Measurements from ENCODE around the gene PREX1. TPM values are rescaled to one million over a fixed set of nuclear protein-coding genes. Genes with fewer than 3 reads are reported as not detected.

Gene PREX1
- total and polyA plus RNA-seq, 2 experiments from 2014 or later, result 2.4 to 10.3 TPM

GRCh38 chr20:48709058-48709691 lies 118.6 kb downstream of the PREX1 start:
- Mint-ChIP-seq H3K4me1 (no peaks in the 10 kb centered on the region; the same call in 2 of the 3 replicates), H3K27ac (peak overlapping the region; percentile 19; the same call in 1 of the 2 replicates), H3K36me3 (ENCODE audit: low read depth) (no peaks in the 10 kb centered on the region; the same call in 2 of the 3 replicates), H3K27me3 (ENCODE audit: insufficient read depth, low read depth, poor library complexity) (peaks cover 5% of the 10 kb centered on the region), H3K9me3 (no peaks in the 10 kb centered on the region), H3K4me3 (no peak overlapping the region)
- no peaks in the 10 kb centered on the region for H3K79me2 ChIP-seq (replicated peaks; ENCODE audit: insufficient read depth)
- H2AFZ ChIP-seq, result no peak overlapping the region
- TF ChIP-seq EZH2phosphoT487 (IDR thresholded peaks at IDR 0.05; ENCODE audit: unreplicated experiment), result no peak
- no peak for TF ChIP-seq POLR2AphosphoS5 (IDR thresholded peaks at IDR 0.05; ENCODE audit: low read depth)
- no peak for TF ChIP-seq CREB1 (CRISPR knock-in tag; IDR thresholded peaks at IDR 0.05; ENCODE audit: low read depth)
- no peak for TF ChIP-seq ZNF114 (CRISPR knock-in tag; IDR thresholded peaks at IDR 0.05)
- TF ChIP-seq STAT1 (IDR thresholded peaks at IDR 0.05; ENCODE audit: unreplicated experiment), result no peak
- TF ChIP-seq ZNF331 (CRISPR knock-in tag; IDR thresholded peaks at IDR 0.05; ENCODE audit: low read depth), result no peak
- no peak for TF ChIP-seq CTCF (conservative IDR thresholded peaks at IDR 0.05; ENCODE audit: low read depth in 2 of 2)
- TF ChIP-seq, protein P1, sequence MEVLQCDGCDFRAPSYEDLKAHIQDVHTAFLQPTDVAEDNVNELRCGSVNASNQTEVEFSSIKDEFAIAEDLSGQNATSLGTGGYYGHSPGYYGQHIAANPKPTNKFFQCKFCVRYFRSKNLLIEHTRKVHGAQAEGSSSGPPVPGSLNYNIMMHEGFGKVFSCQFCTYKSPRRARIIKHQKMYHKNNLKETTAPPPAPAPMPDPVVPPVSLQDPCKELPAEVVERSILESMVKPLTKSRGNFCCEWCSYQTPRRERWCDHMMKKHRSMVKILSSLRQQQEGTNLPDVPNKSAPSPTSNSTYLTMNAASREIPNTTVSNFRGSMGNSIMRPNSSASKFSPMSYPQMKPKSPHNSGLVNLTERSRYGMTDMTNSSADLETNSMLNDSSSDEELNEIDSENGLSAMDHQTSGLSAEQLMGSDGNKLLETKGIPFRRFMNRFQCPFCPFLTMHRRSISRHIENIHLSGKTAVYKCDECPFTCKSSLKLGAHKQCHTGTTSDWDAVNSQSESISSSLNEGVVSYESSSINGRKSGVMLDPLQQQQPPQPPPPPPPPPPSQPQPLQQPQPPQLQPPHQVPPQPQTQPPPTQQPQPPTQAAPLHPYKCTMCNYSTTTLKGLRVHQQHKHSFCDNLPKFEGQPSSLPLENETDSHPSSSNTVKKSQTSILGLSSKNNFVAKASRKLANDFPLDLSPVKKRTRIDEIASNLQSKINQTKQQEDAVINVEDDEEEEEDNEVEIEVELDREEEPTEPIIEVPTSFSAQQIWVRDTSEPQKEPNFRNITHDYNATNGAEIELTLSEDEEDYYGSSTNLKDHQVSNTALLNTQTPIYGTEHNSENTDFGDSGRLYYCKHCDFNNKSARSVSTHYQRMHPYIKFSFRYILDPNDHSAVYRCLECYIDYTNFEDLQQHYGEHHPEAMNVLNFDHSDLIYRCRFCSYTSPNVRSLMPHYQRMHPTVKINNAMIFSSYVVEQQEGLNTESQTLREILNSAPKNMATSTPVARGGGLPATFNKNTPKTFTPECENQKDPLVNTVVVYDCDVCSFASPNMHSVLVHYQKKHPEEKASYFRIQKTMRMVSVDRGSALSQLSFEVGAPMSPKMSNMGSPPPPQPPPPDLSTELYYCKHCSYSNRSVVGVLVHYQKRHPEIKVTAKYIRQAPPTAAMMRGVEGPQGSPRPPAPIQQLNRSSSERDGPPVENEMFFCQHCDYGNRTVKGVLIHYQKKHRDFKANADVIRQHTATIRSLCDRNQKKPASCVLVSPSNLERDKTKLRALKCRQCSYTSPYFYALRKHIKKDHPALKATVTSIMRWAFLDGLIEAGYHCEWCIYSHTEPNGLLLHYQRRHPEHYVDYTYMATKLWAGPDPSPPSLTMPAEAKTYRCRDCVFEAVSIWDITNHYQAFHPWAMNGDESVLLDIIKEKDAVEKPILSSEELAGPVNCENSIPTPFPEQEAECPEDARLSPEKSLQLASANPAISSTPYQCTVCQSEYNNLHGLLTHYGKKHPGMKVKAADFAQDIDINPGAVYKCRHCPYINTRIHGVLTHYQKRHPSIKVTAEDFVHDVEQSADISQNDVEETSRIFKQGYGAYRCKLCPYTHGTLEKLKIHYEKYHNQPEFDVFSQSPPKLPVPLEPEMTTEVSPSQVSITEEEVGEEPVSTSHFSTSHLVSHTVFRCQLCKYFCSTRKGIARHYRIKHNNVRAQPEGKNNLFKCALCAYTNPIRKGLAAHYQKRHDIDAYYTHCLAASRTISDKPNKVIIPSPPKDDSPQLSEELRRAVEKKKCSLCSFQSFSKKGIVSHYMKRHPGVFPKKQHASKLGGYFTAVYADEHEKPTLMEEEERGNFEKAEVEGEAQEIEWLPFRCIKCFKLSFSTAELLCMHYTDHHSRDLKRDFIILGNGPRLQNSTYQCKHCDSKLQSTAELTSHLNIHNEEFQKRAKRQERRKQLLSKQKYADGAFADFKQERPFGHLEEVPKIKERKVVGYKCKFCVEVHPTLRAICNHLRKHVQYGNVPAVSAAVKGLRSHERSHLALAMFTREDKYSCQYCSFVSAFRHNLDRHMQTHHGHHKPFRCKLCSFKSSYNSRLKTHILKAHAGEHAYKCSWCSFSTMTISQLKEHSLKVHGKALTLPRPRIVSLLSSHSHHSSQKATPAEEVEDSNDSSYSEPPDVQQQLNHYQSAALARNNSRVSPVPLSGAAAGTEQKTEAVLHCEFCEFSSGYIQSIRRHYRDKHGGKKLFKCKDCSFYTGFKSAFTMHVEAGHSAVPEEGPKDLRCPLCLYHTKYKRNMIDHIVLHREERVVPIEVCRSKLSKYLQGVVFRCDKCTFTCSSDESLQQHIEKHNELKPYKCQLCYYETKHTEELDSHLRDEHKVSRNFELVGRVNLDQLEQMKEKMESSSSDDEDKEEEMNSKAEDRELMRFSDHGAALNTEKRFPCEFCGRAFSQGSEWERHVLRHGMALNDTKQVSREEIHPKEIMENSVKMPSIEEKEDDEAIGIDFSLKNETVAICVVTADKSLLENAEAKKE (CRISPR knock-in tag; IDR thresholded peaks at IDR 0.05), result no peak
- TF ChIP-seq JUNB (IDR thresholded peaks at IDR 0.05; ENCODE audit: unreplicated experiment), result no peak
- no peak for TF ChIP-seq ETS1 (IDR thresholded peaks at IDR 0.05)
- TF ChIP-seq NANOG (IDR thresholded peaks at IDR 0.05; ENCODE audit: borderline replicate concordance), result no peak
- no peak for TF ChIP-seq EZH2 (IDR thresholded peaks at IDR 0.05; ENCODE audit: low read depth, unreplicated experiment)
- no peak for TF ChIP-seq REST (IDR thresholded peaks at IDR 0.05; ENCODE audit: unreplicated experiment)
- no peaks in the 10 kb centered on the region for H3K9me2 ChIP-seq (ENCODE audit: insufficient read depth)
- H3K4me1 ChIP-seq (ENCODE audit: insufficient read depth), result no peaks in the 10 kb centered on the region
- ATAC-seq (no peak), DNase-seq (ENCODE audit: low spot score) (no peak)
- H3F3A ChIP-seq (replicated peaks; ENCODE audit: low read depth), result no peaks in the 10 kb centered on the region
- H3K4me3 ChIP-seq, result no peak overlapping the region
- H3K4me2 ChIP-seq, result no peak overlapping the region
- H3K36me3 ChIP-seq (ENCODE audit: insufficient read depth), result no peaks in the 10 kb centered on the region
- H3K27ac ChIP-seq (ENCODE audit: low read depth), result no peak overlapping the region
- no peaks in the 10 kb centered on the region for H4K20me1 ChIP-seq (replicated peaks; ENCODE audit: insufficient read depth)
- H3K27me3 ChIP-seq (ENCODE audit: insufficient read depth), result no peaks in the 10 kb centered on the region
